Fibroblast of the conjunctiva (primary cell): Measurements from ENCODE around the gene LRRC8D.

Source experiments
- DNase-seq: peaks from one replicate; pipeline ENCODE4 v3.0.0-alpha.2; 2010; ENCODE audit warnings: low read depth

The LRRC8D gene

DNA sequence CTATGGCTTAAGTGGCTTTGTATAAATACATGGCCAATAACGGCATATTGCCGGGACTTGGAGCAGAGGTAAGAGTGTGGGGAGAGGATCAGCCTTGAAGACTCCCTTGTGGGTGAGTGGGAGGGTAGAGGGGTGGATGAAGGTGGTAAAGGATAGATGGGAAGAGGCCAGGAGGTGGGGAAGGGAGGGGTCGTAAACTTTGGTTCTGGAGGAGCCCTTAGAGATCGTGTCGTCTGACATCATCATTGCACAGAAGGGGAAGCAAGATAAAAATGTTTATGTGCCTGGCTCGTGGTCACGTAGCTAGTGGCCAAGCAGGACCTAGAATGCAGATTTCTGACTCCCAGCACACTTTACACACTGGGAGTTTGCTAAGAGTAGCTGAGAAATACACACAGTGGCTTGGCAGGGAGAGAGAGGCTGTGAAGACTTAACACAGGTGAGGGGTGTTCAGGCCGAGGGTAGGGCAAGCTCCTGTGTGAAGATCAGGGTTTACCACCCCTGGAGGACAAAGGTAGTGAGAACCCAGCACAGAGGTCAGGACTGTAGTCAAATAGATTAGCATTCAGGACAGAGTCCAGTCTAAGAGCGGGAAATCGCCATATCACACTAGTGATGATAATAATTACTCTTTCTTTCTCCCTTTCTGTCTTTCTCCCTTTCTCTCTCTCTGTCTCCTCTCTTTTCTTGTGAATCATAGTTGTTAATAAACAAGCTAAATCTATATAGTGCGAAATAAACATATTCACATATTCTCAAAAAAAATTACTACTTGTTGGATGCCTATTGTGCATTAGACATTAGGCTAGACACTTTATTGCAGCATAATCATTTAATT, 75.5 kb downstream of the LRRC8D start:
- no peak for DNase-seq

DNA sequence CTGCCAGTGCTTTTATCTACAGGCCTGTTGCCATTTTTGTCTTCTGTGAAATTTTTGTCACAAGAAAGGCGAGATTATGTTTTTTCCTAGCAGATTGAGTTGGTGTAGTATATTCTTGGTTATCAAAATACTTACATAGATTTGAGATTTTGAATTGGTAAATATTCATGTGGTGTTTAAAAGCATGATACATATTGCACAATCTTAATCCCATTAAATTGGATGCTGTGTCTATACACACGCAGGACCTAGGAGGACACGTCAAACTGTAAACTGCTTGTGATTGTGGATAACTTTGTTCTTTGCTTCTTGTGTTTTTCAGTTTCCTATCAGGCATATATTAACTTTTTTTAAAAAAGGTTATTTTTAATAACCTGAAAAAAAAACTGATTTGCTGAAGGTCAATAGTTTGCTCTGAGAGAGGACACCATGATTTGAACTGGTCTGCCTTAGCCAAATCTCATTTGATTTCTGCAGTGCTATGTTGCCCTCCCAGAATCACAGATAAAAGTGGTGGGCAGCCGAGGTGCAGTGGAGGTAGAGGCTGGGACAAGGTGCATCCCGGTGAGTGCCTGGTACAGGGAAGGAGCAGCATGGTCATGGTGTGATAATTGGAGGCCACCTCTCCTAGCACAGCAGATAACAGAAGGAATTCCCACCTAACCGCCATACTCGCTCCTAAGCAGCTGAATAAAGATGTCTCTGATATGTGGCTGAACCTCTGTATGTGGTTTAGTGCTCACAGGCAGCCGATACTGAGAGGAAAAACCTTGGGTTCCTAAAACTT, 76.7 kb downstream of the LRRC8D start:
- no peak for DNase-seq

DNA sequence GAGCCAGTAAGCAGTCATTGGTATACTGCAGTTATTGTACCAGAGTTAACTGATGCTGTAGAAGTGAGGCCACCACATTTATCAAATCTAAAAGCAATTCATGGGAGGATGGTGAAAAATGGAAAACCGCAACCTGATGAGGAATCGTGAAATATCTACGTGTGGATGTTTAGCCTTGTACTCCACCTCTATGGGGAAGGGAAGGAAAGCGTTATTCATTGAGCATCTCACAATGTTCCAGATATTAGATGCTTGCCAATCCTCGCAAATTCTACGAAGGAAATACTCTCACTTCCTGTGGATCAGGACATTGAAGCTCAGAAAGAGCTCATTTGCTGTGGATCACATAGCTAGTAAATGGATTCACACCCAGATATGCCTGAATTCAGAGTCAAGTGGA, 77.3 kb downstream of the LRRC8D start:
- DNase-seq = no peak

DNA sequence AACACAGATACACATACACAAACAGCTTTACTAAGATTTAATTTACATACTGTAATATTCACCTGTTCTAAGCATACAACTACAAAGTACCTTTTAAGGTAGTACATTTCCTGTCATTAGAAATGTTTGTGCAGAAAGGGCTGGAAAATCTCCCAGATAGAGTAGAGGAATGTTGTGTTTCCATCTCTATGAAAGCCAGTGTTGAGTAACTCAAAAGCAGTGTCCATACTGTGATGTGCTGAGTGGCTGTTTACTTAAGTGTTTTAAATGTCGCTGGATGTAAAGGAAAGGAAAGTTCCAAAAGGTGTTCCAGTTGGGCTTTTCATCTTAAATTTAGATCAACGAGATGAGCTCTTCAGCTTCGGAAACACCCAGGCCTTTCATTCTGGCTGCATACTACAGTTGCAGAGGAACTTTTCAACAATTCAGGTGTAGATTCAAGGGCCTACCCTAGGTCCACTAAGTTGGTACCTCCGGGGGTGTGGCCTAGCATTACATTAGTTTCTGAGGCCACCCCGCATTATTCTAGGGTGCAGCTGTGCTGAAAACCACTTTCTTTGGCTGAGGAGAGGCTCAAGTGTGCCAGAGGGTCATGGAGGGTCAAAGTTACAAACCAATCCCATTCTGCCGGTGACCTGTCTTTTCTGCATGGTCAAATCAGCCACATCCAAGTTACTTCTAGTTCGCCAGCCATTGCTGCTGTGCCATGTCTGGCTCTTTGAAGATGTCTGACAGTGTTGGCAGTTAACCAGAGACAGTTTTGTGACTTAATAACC, 78.1 kb downstream of the LRRC8D start:
- DNase-seq = no peak

DNA sequence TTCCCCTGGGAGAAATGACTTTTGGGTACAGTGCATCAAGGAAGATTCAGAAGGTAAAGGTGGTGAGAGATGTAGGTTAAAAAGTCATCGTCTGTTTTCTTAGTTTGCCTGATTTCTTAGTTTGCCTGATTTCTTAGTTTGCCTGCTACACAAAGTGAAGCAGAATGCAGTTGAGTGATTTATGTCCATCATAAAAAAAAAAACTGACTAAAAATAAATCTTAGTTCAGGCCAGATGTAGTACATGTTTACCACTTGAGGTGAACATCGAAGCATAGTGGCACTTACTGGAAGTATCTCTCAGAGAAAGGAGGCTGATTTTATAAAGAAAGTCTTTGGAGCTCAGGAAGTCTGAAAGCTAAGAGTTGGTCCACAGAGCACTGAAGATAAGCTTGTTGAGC, 79.5 kb downstream of the LRRC8D start:
- DNase-seq = no peak

DNA sequence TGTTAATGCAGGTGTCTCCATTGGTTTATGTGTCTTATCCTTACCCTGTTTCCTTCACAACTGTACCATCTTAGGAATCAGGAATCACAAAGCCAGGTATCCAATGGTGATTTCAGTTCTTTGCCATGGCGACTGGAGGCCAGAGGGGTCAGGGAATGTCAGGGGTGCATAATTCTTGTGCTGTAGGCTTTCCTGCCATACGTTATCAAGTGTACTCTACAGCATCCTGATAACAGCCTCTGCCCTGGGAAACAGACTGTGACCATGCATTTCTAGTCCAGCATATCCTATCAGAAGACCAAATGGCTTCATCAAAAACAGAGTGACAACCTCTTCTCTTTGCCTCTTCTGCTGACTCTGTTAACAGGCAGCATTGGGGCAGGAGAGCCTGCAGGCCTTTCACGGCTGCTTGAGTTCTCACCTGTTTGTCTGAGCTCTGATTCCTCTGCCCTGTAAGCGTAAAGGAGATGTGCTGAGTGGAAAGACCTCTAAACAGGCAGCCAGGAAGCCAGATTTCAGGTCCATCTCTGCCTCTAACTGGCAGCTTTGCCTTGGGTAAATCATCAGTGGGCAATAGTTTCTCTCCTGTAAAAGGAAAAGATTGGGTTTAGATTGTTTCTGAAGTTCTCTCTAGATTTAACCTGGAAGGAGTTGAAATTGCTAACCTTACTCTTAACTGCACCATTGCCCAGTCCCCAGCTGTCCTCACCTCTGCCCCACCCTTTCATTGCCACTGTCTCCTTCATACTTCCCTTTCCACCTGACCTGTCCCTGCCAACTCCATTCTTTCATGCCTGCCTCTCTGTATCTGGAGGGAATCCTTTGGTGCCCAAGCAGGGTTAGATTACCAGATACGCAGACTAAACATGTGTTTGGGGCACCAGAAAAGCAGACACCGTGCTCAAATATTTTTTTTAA, 80.2 kb downstream of the LRRC8D start:
- no peak for DNase-seq

DNA sequence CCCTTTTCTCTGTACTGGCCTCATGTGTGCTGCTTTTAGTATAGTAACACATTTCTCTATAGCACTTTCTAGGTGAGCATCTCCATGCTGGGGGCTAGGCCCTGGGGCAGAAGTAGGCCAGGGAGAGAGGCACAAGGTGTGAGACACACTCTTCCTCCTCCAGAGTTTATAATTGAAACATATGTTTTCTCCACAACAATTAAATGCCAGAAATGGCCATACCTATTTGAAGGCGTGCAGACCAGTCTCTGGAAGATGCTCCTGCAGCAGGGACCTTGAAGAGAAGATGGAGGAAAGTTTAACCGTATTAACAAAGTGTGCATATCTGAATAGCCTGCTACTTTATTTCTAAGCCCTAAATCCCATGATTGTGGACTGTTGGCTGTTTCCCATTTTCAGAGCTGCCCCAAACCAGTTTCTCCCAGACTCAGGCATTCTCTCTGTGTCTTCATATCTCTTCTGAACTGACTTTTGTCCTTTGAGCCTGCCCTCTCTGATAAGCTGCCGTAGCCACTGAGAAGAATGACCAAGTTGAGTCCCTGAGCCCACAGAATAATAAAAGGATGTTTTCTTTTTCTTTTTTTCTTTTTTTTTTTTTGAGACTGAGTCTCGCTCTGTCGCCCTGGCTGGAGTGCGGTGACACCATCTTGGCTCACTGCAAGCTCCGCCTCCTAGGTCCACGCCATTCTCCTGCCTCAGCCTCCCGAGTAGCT, 81.3 kb downstream of the LRRC8D start:
- DNase-seq = no peak

DNA sequence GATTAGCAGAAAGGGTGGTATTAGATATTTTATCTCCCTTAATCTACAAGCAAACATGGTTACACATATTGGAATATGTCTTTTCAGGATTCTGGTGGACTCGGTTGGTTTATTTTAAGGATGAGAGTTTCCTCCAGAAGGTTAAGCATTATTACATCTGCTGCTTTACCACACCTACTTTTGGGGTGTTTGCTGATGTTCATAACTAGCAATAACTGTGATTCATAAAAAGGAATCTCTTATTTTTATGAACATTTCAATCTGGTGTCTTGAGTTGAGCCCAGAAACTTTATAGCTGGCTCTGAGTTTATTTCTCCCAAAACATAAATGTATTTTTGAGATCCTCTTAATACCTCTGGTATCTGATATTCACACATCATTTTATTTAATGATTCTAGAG, 82.7 kb downstream of the LRRC8D start:
- no peak for DNase-seq

DNA sequence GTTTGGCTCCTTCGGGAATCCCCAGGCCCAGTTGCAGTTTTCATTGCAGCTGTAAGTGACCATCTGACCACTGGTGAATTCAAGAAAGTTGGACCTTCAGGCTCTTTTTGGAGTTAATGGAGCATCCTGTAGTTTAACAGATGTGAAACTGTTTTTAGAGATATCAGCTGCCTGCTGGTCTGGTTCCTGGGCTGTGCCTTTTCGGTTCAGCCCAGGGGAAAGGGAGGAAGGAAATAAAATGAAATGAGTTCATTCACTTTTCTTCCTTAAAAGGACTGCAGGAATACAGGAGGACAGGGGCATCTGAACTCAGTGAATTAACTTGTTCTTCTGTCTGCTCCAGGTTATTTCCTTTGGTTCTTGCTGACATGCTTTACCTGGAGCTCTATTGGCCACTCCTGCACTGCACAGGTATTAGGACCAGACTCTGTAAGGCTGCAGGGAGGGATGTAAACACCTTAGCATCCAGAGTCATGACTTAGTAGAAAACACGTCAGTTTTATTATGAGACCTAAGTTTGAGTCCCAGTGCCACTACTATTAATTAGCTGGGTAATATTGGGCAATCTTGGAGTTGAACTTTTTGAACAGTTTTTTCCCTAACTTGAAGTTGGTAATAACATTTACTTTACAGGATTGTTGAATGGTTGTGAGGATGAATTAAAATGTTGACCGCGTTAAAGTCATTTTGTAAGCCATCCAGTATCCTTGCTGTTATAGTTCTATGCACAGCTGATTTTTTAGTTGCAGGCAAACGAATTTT, 83.6 kb downstream of the LRRC8D start:
- no peak for DNase-seq

DNA sequence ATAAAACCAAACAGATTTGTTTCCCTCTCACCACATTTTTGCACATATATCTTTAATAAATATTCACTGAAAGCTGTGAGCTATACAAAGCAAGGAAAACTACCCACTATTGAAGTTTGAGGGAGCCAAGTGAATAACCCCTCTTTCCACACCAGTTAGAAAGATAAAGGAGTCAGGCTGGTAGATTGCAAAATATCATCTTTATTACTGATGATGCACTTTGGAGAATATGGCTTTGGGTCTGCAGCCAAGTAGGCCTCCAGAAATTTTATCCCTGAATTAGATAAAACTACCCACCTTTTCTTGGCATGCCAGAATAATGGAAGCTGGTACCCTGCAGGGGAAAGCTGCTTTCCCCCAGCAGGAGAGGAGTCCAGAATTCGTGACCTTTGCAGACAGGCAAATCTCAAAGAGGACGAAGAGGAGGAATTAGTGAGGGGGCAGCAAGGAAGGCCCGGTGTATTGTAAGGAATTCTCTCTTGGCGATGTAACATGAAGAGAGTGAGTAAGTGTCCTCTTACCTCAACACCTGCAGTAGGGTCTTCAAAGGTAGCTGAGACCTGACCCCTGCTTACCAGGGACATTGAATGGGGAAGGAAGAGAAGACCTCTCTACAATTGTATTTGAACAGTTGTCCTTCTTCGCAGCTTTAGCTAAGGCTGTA, 84.7 kb downstream of the LRRC8D start:
- no peak for DNase-seq

DNA sequence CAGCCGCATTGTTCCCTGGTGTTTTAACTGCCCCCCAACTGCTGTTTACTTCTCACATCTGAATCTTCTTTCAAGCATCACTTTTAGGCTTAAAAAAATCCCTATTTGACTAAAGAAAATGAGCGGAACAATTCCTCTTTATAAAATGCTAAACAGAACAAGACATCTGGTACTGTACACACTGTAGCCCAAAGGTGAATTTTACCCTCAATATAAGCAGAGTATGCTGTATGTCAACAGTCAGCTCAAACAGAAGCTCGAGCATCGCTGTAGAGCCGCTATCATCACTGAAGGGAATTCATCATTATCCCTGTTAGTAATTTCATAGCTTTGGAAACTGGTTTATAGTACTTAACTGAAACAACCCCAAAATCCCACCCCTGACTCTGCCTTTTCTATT, 85.3 kb downstream of the LRRC8D start:
- DNase-seq = no peak

DNA sequence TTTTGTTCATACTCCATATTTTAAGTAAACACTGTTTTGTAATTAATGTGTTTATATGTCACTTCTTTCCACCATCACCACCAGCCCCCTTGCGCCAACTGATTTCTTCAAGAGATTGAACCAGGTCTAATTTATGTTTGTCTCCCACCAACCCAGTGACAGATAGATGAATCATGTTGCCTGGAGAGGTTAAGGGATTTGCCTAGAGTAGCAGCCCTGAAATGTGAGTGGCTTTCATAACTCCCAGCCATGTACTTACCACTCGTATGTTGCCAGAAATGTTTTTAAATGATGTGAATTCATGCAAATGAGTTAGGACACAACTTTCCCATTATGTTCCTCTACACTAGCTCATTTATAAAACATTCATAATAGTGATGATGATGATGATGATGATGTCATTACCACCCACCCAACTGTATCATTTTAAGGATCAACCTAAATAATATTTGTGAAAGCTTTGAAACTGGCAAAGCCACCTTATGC, 86.9 kb downstream of the LRRC8D start:
- DNase-seq = no peak

DNA sequence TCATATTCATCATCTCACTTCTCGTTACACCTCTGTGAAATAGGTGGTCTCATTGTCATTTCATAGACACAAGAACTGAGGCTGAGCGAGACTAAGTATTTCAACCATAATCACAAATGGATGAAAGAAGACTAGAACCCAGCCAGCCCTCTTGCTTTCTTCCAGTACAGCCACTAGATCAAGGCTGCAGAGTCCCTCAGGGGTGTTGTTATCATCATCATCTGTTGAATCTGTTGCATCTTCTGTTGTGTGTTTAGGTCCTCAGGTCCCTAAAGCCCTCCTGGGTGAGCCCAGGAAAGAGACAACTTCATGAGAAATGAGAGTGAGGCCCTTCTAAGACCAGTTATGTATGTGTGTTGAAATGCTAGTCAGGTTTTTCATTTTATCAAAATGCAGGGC, 87.4 kb downstream of the LRRC8D start:
- no peak for DNase-seq

DNA sequence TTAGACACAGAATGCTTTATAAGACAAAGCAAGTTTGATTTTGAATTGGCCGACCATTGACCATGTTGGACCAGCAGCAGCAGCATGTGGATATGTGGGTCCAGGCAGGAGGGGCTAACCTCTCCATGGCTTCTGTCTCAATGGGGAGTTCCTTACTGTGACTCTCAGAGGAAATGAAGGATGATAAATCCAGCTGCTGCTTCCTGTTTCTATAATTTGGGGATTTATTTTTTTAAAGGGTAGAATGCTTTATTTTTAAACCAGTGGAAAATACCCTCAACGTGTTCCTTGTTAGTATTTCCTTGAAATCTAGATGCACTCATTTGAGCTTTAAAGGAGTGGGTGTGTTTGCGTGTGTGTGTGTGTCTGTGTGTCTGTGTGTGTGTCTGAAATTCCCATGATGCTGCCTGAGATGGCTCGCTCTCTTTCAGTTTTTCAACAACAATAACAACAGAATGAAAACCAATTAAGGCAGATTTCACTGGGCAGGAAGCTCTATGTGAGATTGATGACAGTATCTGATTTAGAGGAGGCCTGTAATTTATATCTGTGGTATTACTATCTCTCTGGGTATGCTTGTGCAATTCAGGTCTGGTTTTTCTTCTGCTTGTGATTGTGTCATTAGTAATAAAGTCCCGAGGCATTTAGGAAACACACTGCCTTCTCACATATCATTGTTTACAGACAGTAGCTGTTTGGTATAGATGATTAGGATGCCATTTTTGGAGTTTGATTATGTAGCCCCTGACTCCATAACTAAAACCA, 88.0 kb downstream of the LRRC8D start:
- DNase-seq = no peak

DNA sequence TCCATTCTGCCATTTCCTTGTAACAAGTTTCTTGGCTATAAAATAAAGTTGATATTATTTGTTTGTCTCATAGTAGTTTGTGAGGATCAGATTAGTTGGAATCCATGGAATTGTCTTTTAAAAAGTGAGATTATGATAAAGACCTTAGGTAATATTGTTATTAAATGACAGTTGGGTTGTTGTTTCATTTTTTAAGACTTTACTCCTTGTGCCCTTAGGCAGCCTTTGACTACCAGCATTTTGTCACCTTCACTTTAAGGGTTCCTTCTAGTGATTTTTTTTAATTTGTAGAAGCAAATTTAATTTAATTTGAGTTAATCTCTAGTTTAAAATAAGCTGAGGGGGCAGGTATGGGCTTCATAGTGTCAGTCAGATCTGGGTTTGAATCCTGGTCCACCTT, 89.4 kb downstream of the LRRC8D start:
- no peak for DNase-seq

DNA sequence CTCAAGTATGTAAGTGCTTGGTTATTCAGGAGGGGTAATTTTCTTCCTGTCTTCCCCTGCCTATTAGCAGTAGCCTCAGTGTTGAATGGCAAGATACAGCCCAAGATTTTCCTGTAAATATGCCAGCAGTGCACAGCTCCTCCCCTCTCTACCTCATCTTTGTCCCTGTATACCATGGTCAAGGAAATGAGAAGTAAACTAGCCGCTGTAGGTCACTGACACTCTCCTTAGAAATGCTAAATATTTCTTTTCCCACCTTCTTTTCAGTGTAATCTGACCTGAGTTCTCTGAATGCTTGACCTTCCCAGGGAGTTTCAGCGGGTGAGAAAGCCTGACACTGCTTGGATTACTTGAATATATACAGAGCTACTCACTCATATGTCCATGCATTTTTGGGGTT, 89.9 kb downstream of the LRRC8D start:
- no peak for DNase-seq

DNA sequence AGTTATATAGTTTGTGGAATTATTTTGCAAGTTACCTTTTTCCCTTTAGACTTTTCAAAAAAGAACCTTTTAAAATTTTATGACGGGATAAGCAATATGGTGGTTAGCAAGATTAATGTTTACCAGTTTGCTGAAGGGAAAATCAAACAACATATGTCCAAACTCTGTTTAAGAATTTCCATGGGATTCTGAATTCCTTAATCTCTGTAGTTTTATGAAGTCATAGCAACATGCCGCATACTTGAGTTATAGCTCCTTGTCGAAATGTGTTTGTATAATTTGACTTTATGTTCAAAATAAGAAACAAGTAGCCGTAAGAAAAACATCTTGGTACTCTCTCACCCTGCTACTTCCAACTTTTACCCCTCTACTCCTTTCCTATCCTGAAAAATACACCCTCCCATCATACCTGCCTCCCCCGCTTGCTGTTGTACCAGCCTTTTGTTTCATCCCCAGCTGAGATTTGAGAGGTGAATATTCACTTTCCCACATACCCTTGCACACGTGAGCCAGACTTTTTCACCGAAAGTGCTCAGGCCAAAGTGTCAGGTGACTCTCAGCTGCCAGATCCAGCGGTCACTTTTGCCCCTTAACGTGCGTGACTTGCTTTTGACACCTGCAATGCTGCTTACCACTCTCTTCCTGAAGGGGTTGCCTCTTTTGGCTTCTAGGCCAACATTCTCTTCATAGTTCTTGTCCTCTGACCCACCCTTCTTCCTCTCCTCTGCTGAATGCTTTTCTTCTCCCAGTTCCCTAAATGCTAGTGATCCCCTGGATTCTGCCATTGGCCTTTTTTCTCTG, 90.6 kb downstream of the LRRC8D start:
- DNase-seq = no peak

DNA sequence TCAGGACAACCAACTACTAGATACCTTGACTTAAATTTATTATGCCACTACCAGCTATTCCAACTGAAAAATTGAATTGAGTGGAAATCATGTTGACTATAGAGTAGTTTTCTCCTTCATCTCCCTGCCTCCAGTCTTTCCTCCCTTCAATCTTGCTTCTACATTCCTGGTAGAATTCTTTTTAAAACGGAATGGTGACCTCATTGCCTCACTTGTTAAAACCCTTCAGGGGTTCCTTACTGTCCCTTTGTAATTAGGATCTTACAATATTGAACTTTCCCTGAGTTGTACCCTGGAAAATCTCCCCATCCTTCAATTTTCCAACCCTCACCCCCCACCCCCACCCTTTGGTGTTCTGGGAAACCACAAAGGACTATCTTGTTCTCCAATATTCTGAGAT, 91.2 kb downstream of the LRRC8D start:
- no peak for DNase-seq
